Neural progenitor cell (in vitro differentiated cells): Measurements from ENCODE around the gene ZNF595. TPM values are rescaled to one million over a fixed set of nuclear protein-coding genes. Genes with fewer than 3 reads are reported as not detected.
"Not testable (repeated sequence)": the region's sequence is repeated elsewhere in the genome, so short reads cannot be mapped to it uniquely, and the experiment has no call there.

Source experiments
- DNase-seq: peaks from one replicate; pipeline ENCODE4 v3.0.0-alpha.2; 2016; ENCODE audit warnings: low spot score
- H2AFZ ChIP-seq: fragments of 200-600 bp; sonication (generic); replicated peaks from 2 replicates; pipeline ENCODE4 v1.6.1; 2016; ENCODE audit warnings: antibody characterized with exemption
- H3F3A ChIP-seq: fragments of 200-600 bp; sonication (generic); 2 replicates; pipeline ENCODE4 v1.6.1; 2016; ENCODE audit warnings: antibody characterized with exemption, low read depth
- H3K27ac ChIP-seq: fragments of 200-600 bp; sonication (generic); 2 replicates; pipeline ENCODE4 v1.5.1; 2016; ENCODE audit warnings: mild to moderate bottlenecking
- H3K27me3 ChIP-seq: fragments of 200-600 bp; sonication (generic); 2 replicates; pipeline ENCODE4 v1.6.1; 2016; ENCODE audit warnings: mild to moderate bottlenecking, moderate library complexity
- H3K36me3 ChIP-seq: fragments of 200-600 bp; sonication (generic); 2 replicates; pipeline ENCODE4 v1.5.1; 2016
- H3K4me1 ChIP-seq: fragments of 200-600 bp; sonication (generic); 2 replicates; pipeline ENCODE4 v1.6.1; 2016; ENCODE audit warnings: mixed run types
- H3K4me2 ChIP-seq: fragments of 200-600 bp; sonication (generic); 2 replicates; pipeline ENCODE4 v1.6.1; 2016
- H3K4me3 ChIP-seq: fragments of 200-600 bp; sonication (generic); 2 replicates; pipeline ENCODE4 v1.5.1; 2016
- H3K79me2 ChIP-seq: fragments of 200-600 bp; sonication (generic); 2 replicates; pipeline ENCODE4 v1.6.1; 2016; ENCODE audit warnings: low read depth
- H3K9ac ChIP-seq: fragments of 200-600 bp; sonication (generic); 2 replicates; pipeline ENCODE4 v1.6.1; 2016
- H3K9me3 ChIP-seq: fragments of 200-600 bp; sonication (generic); 2 replicates; pipeline ENCODE4 v1.5.1; 2016; ENCODE audit warnings: low read depth
- H4K20me1 ChIP-seq: fragments of 200-600 bp; sonication (generic); 2 replicates; pipeline ENCODE4 v1.6.1; 2016; ENCODE audit warnings: low read depth
- H3K27ac Mint-ChIP-seq: 3 replicates; pipeline ENCODE4 v1.8.0; 2021; ENCODE audit warnings: mixed read lengths
- H3K27me3 Mint-ChIP-seq: 2 replicates; pipeline ENCODE4 v1.8.0; 2022; ENCODE audit warnings: low read depth, mild to moderate bottlenecking, inconsistent platforms, moderate library complexity, mixed read lengths; ENCODE audit not compliant: insufficient read depth
- H3K36me3 Mint-ChIP-seq: 3 replicates; pipeline ENCODE4 v1.8.0; 2021; ENCODE audit warnings: mixed read lengths
- H3K4me1 Mint-ChIP-seq: 3 replicates; pipeline ENCODE4 v1.8.0; 2021; ENCODE audit warnings: mixed read lengths
- H3K4me3 Mint-ChIP-seq: 3 replicates; pipeline ENCODE4 v1.8.0; 2021; ENCODE audit warnings: mild to moderate bottlenecking, moderate library complexity, mixed read lengths
- H3K9me3 Mint-ChIP-seq: 3 replicates; pipeline ENCODE4 v1.8.0; 2020; ENCODE audit warnings: mixed read lengths
- total RNA-seq: library from RNA; depleted of rRNA; stranded (reverse); fragments of >200 nt; gene quantifications from 2 replicates; pipeline ENCODE4 v1.2.3, GENCODE V29; 2015; ENCODE audit warnings: low replicate concordance

ZNF595 gene
- 29.1 and 36.0 TPM in 2 replicates for total RNA-seq

DNA sequence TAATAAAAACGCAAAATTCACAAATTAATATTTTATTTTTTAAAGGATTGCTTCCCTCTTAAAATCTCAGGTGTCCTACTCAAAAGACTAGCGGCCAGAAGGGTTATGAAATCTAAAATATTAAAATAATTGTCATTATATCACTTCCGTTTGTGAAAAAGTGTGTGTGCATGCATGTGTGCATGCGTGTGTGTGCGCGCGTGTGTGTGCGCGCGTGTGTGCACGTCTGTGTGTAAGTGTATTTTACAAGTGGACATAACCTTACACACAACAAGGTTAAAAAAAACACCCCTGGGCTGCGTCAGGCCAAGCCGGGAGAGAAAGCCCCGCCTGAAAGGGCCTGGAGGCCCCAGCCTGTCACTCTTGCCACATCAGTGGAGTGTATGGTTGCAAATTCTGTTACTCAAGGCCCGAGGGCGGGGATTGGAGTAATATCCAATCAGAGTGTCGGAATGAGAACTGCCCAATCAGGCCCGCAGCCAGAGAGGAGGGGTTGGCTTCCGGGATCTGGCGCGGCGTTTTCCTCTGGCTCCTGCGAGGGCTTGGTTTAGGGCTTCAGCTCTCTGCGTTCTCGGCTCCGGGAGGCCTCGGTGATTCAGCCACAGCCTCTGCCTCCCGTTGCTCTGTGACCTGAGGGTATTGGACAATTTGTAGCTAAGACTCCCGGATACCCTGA lies at the start of gene ZNF595:
Gene ZNF595, plus strand, starts transcription at position 518 of the 676 bp plus-strand sequence. CDS start 168 bp downstream, outside the sequence.
- H3K79me2 ChIP-seq, H3K9me3 Mint-ChIP-seq, DNase-seq, H3K27ac ChIP-seq, H3K36me3 ChIP-seq, H3K27me3 Mint-ChIP-seq, H2AFZ ChIP-seq, H3K4me2 ChIP-seq, H4K20me1 ChIP-seq, H3K9ac ChIP-seq, H3K4me1 ChIP-seq, H3K27ac Mint-ChIP-seq, H3K9me3 ChIP-seq, H3K4me3 Mint-ChIP-seq, H3K4me1 Mint-ChIP-seq, H3K36me3 Mint-ChIP-seq, H3F3A ChIP-seq, H3K27me3 ChIP-seq: not testable (repeated sequence)
- peak within 1 kb of the TSS; percentile 40 for H3K4me3 ChIP-seq

DNA sequence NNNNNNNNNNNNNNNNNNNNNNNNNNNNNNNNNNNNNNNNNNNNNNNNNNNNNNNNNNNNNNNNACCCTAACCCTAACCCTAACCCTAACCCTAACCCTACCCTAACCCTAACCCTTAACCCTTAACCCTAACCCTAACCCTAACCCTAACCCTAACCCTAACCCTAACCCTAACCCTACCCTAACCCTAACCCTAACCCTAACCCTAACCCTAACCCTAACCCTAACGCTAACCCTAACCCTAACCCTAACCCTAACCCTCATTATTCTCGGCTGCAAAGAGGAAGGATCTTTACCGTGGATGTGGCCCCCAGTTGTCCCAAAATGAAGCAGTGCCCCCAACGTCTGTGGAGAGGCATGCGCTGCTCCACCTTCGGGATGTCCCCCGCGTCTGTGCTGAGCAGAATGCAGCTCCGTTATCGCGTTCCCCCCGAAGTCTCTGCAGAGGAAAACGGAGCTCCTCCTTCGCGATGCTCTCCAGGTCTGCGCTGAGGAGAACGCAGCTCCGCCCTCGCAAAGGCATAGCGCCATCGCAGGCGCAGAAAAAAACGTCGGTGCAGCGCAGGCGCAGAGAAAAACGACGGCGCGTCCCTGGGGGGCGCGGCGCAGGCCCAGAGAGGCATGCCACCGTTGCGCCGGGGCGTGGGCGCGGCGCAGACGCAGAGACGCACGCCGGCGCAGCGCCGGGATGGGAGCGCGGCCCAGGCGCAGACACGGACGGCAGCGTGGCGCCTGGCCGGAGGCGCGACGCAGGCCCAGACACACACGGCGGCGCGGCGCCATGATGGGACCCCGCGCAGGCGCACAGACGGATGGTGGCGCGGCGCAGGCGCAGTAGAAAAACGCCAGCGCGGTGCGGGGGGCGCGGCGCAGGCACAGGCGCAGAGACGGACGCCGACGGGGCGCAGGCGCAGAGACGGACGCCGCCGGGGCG lies 42.9 kb upstream of the ZNF595 start:
- not testable (repeated sequence) for H4K20me1 ChIP-seq, H3K27ac Mint-ChIP-seq, H3K79me2 ChIP-seq, H3K4me1 Mint-ChIP-seq, H3K27me3 ChIP-seq, H3K9me3 ChIP-seq, H3K27ac ChIP-seq, H3F3A ChIP-seq, DNase-seq, H3K4me2 ChIP-seq, H3K4me3 ChIP-seq, H3K4me3 Mint-ChIP-seq, H3K4me1 ChIP-seq, H3K27me3 Mint-ChIP-seq, H2AFZ ChIP-seq, H3K9ac ChIP-seq, H3K9me3 Mint-ChIP-seq, H3K36me3 Mint-ChIP-seq, H3K36me3 ChIP-seq

- not testable (repeated sequence) for H3K4me1 Mint-ChIP-seq, H3K9ac ChIP-seq, H3K9me3 Mint-ChIP-seq, H3K4me3 Mint-ChIP-seq, H3K27me3 Mint-ChIP-seq, DNase-seq, H2AFZ ChIP-seq, H3K27ac ChIP-seq, H3K27me3 ChIP-seq, H3K27ac Mint-ChIP-seq, H3F3A ChIP-seq, H3K79me2 ChIP-seq, H3K4me3 ChIP-seq, H3K36me3 ChIP-seq, H4K20me1 ChIP-seq, H3K9me3 ChIP-seq, H3K36me3 Mint-ChIP-seq, H3K4me2 ChIP-seq, H3K4me1 ChIP-seq
Observed at GRCh38 chr4:11095-11815, 41.9 kb upstream of the ZNF595 start.

- not testable (repeated sequence) for H3K9me3 ChIP-seq, H3K9ac ChIP-seq, H3K27ac ChIP-seq, H3F3A ChIP-seq, H3K9me3 Mint-ChIP-seq, H2AFZ ChIP-seq, H4K20me1 ChIP-seq, H3K27me3 ChIP-seq, H3K27ac Mint-ChIP-seq, H3K4me1 Mint-ChIP-seq, H3K36me3 Mint-ChIP-seq, H3K4me1 ChIP-seq, H3K4me2 ChIP-seq, H3K27me3 Mint-ChIP-seq, H3K4me3 Mint-ChIP-seq, H3K36me3 ChIP-seq, H3K79me2 ChIP-seq, H3K4me3 ChIP-seq
- peak; percentile 7 for DNase-seq
Observed at GRCh38 chr4:11816-12417, 41.2 kb upstream of the ZNF595 start.

- not testable (repeated sequence) for H3K4me1 ChIP-seq, DNase-seq, H3K4me1 Mint-ChIP-seq, H3K4me3 ChIP-seq, H3K27ac ChIP-seq, H2AFZ ChIP-seq, H3K79me2 ChIP-seq, H3K36me3 ChIP-seq, H3F3A ChIP-seq, H3K36me3 Mint-ChIP-seq, H3K27me3 ChIP-seq, H3K27me3 Mint-ChIP-seq, H3K9ac ChIP-seq, H3K9me3 ChIP-seq, H3K4me2 ChIP-seq, H3K4me3 Mint-ChIP-seq, H3K27ac Mint-ChIP-seq, H4K20me1 ChIP-seq
- H3K9me3 Mint-ChIP-seq, result peaks cover 11% of the 10 kb centered on the region
Observed at GRCh38 chr4:18128-18527, 35.0 kb upstream of the ZNF595 start.

DNA sequence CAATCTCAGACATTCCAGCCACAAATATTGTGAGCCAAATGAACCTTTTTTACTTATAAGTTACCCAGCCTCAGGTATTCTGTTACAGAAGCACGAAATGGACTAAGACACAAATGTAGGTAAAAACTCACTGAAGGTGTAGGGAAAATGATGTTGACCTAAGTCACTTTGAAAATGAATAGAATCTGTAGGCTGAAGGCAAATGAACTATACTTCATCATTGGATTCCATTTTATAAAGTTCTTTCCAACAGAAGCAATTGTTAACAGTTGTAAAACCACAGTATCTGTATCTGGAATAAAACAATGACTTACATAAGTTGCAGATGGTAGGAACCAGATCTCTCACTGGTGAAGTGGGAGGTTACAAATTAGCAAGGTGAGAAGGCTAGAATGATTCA lies 34.5 kb upstream of the ZNF595 start:
- not testable (repeated sequence) for DNase-seq, H3K36me3 Mint-ChIP-seq, H3K27ac ChIP-seq, H3K4me1 Mint-ChIP-seq, H3K27ac Mint-ChIP-seq, H3K27me3 ChIP-seq, H3K4me3 Mint-ChIP-seq, H3K4me2 ChIP-seq, H3K4me3 ChIP-seq, H3K36me3 ChIP-seq, H3K4me1 ChIP-seq, H3K9ac ChIP-seq, H2AFZ ChIP-seq, H4K20me1 ChIP-seq, H3K27me3 Mint-ChIP-seq, H3K79me2 ChIP-seq, H3K9me3 ChIP-seq, H3F3A ChIP-seq
- peaks cover 11% of the 10 kb centered on the region for H3K9me3 Mint-ChIP-seq

GRCh38 chr4:22882-23281 lies 30.2 kb upstream of the ZNF595 start:
- not testable (repeated sequence) for H3K4me3 Mint-ChIP-seq, H3K79me2 ChIP-seq, H3K9ac ChIP-seq, H4K20me1 ChIP-seq, H3K4me2 ChIP-seq, H3K36me3 Mint-ChIP-seq, H3K27ac Mint-ChIP-seq, H3K36me3 ChIP-seq, H3F3A ChIP-seq, H3K27ac ChIP-seq, DNase-seq, H3K9me3 ChIP-seq, H3K27me3 ChIP-seq, H2AFZ ChIP-seq, H3K4me3 ChIP-seq, H3K4me1 Mint-ChIP-seq, H3K27me3 Mint-ChIP-seq, H3K4me1 ChIP-seq
- H3K9me3 Mint-ChIP-seq, result peaks cover 13% of the 10 kb centered on the region
